HCT116 (cell line): Measurements from ENCODE around the gene EIF2B2.

Experiments
- MAX ChIP-seq: IDR thresholded peaks from 2 replicates; pipeline ENCODE4 v1.6.1; 2012
- POLR2A ChIP-seq: IDR thresholded peaks from 2 replicates; pipeline ENCODE4 v1.7.0; 2011; ENCODE audit warnings: borderline replicate concordance; ENCODE audit not compliant: insufficient read depth, insufficient read length; ENCODE audit errors: extremely low read depth
- TF ChIP-seq, protein P1 (sequence below), 3 experiments: fragments of 200-600 bp in 1 of 3; sonication (generic) in 1 of 3; IDR thresholded peaks in 2 of 3; conservative IDR thresholded peaks in 1 of 3; 2 replicates each; pipeline ENCODE4 v1.5.1; 2012 to 2017; ENCODE audit warnings: low read depth in 2 of 3, low read length in 2 of 3, antibody characterized with exemption in 1 of 3, borderline replicate concordance in 1 of 3, control low read depth in 1 of 3, mild to moderate bottlenecking in 1 of 3, mixed read lengths in 1 of 3, mixed run types in 1 of 3, moderate library complexity in 1 of 3; ENCODE audit not compliant: insufficient read depth in 1 of 3

- TF ChIP-seq, protein P1, sequence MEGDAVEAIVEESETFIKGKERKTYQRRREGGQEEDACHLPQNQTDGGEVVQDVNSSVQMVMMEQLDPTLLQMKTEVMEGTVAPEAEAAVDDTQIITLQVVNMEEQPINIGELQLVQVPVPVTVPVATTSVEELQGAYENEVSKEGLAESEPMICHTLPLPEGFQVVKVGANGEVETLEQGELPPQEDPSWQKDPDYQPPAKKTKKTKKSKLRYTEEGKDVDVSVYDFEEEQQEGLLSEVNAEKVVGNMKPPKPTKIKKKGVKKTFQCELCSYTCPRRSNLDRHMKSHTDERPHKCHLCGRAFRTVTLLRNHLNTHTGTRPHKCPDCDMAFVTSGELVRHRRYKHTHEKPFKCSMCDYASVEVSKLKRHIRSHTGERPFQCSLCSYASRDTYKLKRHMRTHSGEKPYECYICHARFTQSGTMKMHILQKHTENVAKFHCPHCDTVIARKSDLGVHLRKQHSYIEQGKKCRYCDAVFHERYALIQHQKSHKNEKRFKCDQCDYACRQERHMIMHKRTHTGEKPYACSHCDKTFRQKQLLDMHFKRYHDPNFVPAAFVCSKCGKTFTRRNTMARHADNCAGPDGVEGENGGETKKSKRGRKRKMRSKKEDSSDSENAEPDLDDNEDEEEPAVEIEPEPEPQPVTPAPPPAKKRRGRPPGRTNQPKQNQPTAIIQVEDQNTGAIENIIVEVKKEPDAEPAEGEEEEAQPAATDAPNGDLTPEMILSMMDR (IDR thresholded peaks at IDR 0.05 in 2 of 3, conservative IDR thresholded peaks at IDR 0.05 in 1 of 3; ENCODE audit: borderline replicate concordance in 1 of 3, insufficient read depth in 1 of 3, low read depth in 2 of 3, low read length in 2 of 3), result no peak
- TF ChIP-seq POLR2A, result peak; percentile 6
- TF ChIP-seq MAX, result peak; percentile 72; the same call in 1 of the 2 replicates
Observed at GRCh38 chr14:75002392-75003249, at the start of gene EIF2B2.
